ENCODE data around the gene WDR18. TPM values are rescaled to one million over a fixed set of nuclear protein-coding genes. Genes with fewer than 3 reads are reported as not detected.
A peak's percentile ranks its signal among the peaks of the same experiment; 100 is the strongest.

WDR18 gene
- total and polyA plus RNA-seq, 2 of the 8 experiments (the other 6 are each of a cell fraction or from before 2014, with no cell fraction given), result 87.7 to 177 TPM

DNA sequence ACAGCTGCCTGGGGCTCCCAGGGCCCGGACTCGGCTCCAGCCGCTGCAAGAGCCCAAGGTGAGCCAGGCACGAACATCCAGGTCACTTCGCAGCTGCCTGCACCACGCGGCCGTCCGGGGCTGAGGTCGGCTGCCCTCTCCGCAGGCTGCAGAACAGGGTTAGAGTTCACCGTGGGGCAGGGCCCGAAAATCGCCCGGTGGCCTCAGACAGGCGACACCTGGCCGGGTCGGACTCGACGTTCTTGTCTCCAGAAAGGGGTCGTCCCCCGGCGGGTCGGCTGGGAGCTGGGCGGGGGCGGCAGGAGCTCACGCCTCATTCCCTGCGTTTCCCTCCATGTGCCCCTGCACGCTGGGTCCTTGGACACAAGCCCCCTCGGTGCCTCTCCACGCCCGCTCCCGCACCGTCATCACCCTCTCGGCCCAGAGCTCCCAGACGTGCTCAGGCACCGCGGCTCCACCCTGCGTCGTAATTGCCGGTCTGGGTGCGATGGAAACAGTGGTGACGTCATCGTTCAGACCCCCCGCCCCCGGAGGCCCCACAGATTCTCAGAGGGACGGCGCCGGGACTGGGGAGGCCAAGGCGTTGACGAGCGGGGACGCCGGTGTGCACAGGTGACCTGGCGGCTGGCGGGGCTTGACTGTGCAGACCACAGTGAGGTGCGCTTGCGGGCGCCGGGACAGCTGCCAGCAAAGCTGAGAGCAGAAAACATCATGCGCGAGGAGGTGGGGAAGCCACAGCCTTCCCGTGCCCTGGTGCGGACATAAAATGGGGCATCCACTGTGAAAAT, 12.1 kb downstream of the WDR18 start (continued):
- TF ChIP-seq SIN3A (conservative IDR thresholded peaks at IDR 0.05 in 1 of 2, IDR thresholded peaks at IDR 0.05 in 1 of 2; ENCODE audit: low read depth in 1 of 2, low read length in 2 of 2) (no peak), JUND (IDR thresholded peaks at IDR 0.05; ENCODE audit: low read length) (peak; percentile 99), GABPA (IDR thresholded peaks at IDR 0.05; ENCODE audit: borderline replicate concordance, insufficient read depth, low read length) (0 out of 2 replicates have a peak, but pooled peaks have one; percentile 22), EP300 (IDR thresholded peaks at IDR 0.05; ENCODE audit: borderline replicate concordance in 1 of 2, low read depth in 2 of 2, low read length in 2 of 2) (no peak), SRF (IDR thresholded peaks at IDR 0.05; ENCODE audit: low read depth, low read length) (no peak), JUN (IDR thresholded peaks at IDR 0.05; ENCODE audit: low read depth, low read length) (peak; percentile 92), CHD1 (IDR thresholded peaks at IDR 0.05; ENCODE audit: low read depth, low read length) (no peak)
- TF ChIP-seq, protein P1, sequence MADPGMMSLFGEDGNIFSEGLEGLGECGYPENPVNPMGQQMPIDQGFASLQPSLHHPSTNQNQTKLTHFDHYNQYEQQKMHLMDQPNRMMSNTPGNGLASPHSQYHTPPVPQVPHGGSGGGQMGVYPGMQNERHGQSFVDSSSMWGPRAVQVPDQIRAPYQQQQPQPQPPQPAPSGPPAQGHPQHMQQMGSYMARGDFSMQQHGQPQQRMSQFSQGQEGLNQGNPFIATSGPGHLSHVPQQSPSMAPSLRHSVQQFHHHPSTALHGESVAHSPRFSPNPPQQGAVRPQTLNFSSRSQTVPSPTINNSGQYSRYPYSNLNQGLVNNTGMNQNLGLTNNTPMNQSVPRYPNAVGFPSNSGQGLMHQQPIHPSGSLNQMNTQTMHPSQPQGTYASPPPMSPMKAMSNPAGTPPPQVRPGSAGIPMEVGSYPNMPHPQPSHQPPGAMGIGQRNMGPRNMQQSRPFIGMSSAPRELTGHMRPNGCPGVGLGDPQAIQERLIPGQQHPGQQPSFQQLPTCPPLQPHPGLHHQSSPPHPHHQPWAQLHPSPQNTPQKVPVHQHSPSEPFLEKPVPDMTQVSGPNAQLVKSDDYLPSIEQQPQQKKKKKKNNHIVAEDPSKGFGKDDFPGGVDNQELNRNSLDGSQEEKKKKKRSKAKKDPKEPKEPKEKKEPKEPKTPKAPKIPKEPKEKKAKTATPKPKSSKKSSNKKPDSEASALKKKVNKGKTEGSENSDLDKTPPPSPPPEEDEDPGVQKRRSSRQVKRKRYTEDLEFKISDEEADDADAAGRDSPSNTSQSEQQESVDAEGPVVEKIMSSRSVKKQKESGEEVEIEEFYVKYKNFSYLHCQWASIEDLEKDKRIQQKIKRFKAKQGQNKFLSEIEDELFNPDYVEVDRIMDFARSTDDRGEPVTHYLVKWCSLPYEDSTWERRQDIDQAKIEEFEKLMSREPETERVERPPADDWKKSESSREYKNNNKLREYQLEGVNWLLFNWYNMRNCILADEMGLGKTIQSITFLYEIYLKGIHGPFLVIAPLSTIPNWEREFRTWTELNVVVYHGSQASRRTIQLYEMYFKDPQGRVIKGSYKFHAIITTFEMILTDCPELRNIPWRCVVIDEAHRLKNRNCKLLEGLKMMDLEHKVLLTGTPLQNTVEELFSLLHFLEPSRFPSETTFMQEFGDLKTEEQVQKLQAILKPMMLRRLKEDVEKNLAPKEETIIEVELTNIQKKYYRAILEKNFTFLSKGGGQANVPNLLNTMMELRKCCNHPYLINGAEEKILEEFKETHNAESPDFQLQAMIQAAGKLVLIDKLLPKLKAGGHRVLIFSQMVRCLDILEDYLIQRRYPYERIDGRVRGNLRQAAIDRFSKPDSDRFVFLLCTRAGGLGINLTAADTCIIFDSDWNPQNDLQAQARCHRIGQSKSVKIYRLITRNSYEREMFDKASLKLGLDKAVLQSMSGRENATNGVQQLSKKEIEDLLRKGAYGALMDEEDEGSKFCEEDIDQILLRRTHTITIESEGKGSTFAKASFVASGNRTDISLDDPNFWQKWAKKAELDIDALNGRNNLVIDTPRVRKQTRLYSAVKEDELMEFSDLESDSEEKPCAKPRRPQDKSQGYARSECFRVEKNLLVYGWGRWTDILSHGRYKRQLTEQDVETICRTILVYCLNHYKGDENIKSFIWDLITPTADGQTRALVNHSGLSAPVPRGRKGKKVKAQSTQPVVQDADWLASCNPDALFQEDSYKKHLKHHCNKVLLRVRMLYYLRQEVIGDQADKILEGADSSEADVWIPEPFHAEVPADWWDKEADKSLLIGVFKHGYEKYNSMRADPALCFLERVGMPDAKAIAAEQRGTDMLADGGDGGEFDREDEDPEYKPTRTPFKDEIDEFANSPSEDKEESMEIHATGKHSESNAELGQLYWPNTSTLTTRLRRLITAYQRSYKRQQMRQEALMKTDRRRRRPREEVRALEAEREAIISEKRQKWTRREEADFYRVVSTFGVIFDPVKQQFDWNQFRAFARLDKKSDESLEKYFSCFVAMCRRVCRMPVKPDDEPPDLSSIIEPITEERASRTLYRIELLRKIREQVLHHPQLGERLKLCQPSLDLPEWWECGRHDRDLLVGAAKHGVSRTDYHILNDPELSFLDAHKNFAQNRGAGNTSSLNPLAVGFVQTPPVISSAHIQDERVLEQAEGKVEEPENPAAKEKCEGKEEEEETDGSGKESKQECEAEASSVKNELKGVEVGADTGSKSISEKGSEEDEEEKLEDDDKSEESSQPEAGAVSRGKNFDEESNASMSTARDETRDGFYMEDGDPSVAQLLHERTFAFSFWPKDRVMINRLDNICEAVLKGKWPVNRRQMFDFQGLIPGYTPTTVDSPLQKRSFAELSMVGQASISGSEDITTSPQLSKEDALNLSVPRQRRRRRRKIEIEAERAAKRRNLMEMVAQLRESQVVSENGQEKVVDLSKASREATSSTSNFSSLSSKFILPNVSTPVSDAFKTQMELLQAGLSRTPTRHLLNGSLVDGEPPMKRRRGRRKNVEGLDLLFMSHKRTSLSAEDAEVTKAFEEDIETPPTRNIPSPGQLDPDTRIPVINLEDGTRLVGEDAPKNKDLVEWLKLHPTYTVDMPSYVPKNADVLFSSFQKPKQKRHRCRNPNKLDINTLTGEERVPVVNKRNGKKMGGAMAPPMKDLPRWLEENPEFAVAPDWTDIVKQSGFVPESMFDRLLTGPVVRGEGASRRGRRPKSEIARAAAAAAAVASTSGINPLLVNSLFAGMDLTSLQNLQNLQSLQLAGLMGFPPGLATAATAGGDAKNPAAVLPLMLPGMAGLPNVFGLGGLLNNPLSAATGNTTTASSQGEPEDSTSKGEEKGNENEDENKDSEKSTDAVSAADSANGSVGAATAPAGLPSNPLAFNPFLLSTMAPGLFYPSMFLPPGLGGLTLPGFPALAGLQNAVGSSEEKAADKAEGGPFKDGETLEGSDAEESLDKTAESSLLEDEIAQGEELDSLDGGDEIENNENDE (IDR thresholded peaks at IDR 0.05; ENCODE audit: insufficient replicate concordance, low read length), result no peak

All from H1 (cell line).